ENCODE results near the gene NRXN3. TPM values are rescaled to one million over a fixed set of nuclear protein-coding genes. Genes with fewer than 3 reads are reported as not detected.

NRXN3 gene
- total RNA-seq, 1 experiment from 2014 or later, result not detected

GRCh38 chr14:78927261-78927660 lies 757.1 kb downstream of the NRXN3 start:
- H3K4me2 ChIP-seq (ENCODE audit: low read length), result no peak overlapping the region
- ChIA-PET POLR2A (no interaction called here), RAD21 (ENCODE audit: low non-redundant PET in 1 of 2, low total read pairs in 2 of 2, uncharacterized antibody in 2 of 2, unreplicated experiment in 2 of 2) (no interaction called here), CTCF (no interaction called here)
- H3K4me3 ChIP-seq (replicated peaks in 1 of 2; ENCODE audit: low read depth in 1 of 2, low read length in 2 of 2), result no peak overlapping the region
- TF ChIP-seq CEBPB (IDR thresholded peaks at IDR 0.05; ENCODE audit: low read depth) (no peak), ELF1 (IDR thresholded peaks at IDR 0.05; ENCODE audit: borderline replicate concordance, low read depth) (no peak), TCF7L2 (IDR thresholded peaks at IDR 0.05; ENCODE audit: borderline replicate concordance, extremely low read depth, insufficient read depth, insufficient read length) (no peak), CBX3 (IDR thresholded peaks at IDR 0.05; ENCODE audit: low read depth) (no peak), POLR2AphosphoS5 (IDR thresholded peaks at IDR 0.05; ENCODE audit: low read depth, low read length) (no peak), REST (IDR thresholded peaks at IDR 0.05; ENCODE audit: low read depth) (no peak), ZBTB33 (IDR thresholded peaks at IDR 0.05; ENCODE audit: extremely low read depth, insufficient replicate concordance, low read length) (no peak), EZH2 (IDR thresholded peaks at IDR 0.05) (no peak), ZNF274 (IDR thresholded peaks at IDR 0.05; ENCODE audit: low read depth, low read length) (no peak), POLR2A (IDR thresholded peaks at IDR 0.05; ENCODE audit: borderline replicate concordance, extremely low read depth, insufficient read depth, insufficient read length) (no peak), SP1 (IDR thresholded peaks at IDR 0.05; ENCODE audit: low read depth) (no peak), RAD21 (IDR thresholded peaks at IDR 0.05; ENCODE audit: low read depth) (no peak), EZH2phosphoT487 (IDR thresholded peaks at IDR 0.05; ENCODE audit: borderline replicate concordance) (no peak), SRF (IDR thresholded peaks at IDR 0.05; ENCODE audit: low read depth) (no peak), EGR1 (IDR thresholded peaks at IDR 0.05; ENCODE audit: low read depth) (no peak), YY1 (IDR thresholded peaks at IDR 0.05; ENCODE audit: extremely low read depth, insufficient replicate concordance, low read depth, low read length) (no peak)
- TF ChIP-seq, protein P1, sequence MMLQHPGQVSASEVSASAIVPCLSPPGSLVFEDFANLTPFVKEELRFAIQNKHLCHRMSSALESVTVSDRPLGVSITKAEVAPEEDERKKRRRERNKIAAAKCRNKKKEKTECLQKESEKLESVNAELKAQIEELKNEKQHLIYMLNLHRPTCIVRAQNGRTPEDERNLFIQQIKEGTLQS (IDR thresholded peaks at IDR 0.05), result no peak
- ATAC-seq, result no peak
- no peak overlapping the region for H2AFZ ChIP-seq (ENCODE audit: low read depth, low read length, poor library complexity, severe bottlenecking)
- H3K36me3 ChIP-seq (ENCODE audit: control insufficient read depth in 1 of 2, insufficient read depth in 2 of 2, low read length in 2 of 2), result no peaks in the 10 kb centered on the region
- H3K27me3 ChIP-seq (ENCODE audit: insufficient read depth, low read length), result no peaks in the 10 kb centered on the region
- no peak overlapping the region for H3K27ac ChIP-seq (ENCODE audit: low read depth, low read length)
- intact Hi-C loops (cut with micrococcal nuclease), result no loop called here
- H4K20me1 ChIP-seq (ENCODE audit: insufficient read depth), result no peaks in the 10 kb centered on the region
- no peaks in the 10 kb centered on the region; a peak in 1 of 4 replicates for H3K9me3 ChIP-seq (ENCODE audit: control insufficient read depth in 1 of 2, insufficient read depth in 1 of 2, low read depth in 1 of 2, low read length in 2 of 2)
- DNase-seq (ENCODE audit: low read depth, low spot score), result no peak
- H3K9ac ChIP-seq (ENCODE audit: low read length), result no peak overlapping the region
- no peaks in the 10 kb centered on the region for H3K4me1 ChIP-seq (ENCODE audit: control insufficient read depth in 1 of 2, insufficient read depth in 2 of 2, low read length in 2 of 2)
- no TSS peak for BruUV-seq (replicated peaks)
- H3K79me2 ChIP-seq (ENCODE audit: insufficient read depth, low read length), result no peaks in the 10 kb centered on the region
- H3K9me2 ChIP-seq (ENCODE audit: insufficient read depth), result no peaks in the 10 kb centered on the region

Measured in HCT116 (cell line).